Activated CD8-positive, alpha-beta memory T cell treated with anti-CD3 and anti-CD28 coated beads for 4 hours (primary cell): ENCODE results near the gene SHBG.
"Not testable (repeated sequence)": the region's sequence is repeated elsewhere in the genome, so short reads cannot be mapped to it uniquely, and the experiment has no call there.

Source experiments
- DNase-seq, 2 donors: peaks; one replicate each; pipeline ENCODE4 v3.0.0-alpha.2; 2020; ENCODE audit warnings: low read depth in 2 of 2

SHBG gene

DNA sequence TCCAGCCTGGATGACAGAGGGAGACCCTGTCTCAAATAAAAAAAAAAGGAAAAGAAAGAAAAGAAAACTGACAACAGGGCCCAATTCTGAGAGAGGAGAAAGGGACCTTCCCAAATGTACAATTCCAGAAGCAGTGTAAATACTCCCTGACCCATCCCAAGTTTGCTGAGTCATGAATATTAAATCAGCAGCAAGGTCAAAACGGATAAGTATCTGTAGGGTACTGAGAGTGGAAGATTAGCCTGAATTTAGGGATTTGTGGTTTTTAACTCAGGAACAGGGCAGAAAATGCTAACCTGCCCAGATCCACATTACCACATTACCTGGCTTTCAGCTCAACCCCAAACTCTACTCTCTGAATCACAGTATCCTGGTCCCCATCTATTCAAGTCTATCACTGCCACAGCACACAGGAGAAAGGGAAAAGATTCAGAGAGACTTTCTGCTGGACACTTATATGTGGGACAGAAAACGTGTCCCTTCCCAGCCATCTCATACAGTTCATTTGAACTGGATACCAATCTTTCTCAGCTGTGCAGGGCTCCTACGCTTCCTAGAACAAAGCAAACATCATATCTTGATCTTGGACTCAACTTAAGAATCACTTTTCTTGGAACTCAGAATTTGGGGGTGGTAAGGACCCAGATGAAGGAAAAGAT lies 18.2 kb upstream of the SHBG start:
- DNase-seq, result no peak

DNA sequence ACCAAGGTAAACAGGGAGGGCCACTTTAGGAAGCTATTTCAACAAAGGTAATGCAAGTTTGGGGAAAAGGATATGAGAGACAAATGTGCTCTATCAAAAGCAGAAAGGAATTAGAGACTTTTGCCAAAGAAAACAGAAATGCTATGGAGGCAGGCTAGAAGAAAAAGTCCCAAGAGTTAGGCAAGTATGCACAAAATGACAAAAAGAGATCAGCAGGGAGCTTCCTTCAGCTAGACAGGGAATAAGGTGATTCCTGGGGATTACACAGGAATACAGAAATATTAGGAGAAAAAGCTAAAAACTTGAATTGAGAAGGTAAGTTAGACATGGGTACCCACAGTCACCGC lies 17.7 kb upstream of the SHBG start:
- DNase-seq, result no peak

DNA sequence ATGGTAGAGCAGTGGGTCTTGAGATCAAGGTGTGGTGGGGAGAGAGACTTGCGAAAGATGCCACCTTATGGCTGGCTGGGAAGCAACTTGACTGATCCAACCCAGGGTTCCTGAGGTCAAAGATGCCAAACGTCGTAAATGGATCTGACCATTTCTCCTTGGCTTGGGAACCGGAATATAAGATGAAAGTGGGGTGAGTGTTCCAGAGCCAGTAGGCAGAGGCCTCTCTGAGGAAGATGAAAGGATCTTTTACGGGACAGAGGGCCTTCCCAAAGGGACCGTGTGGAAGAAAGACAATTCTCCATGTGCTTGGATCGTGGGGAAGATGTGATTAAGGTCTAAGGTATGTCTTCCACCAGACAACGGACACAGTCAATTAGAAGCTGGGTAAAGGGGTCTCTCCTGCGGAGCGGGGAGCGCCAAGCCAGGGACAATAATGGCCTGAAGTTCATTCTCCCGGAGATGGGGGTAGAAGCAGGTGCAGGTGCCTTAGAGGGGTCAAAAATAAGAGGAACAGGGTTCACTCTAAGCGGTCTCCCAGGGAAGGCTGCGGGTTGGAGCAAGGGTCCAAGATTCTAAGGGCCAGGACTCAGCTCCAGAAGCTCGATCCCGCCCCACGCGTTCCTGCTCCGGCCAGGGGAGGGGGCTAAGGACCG lies 16.0 kb upstream of the SHBG start:
- no peak for DNase-seq

DNA sequence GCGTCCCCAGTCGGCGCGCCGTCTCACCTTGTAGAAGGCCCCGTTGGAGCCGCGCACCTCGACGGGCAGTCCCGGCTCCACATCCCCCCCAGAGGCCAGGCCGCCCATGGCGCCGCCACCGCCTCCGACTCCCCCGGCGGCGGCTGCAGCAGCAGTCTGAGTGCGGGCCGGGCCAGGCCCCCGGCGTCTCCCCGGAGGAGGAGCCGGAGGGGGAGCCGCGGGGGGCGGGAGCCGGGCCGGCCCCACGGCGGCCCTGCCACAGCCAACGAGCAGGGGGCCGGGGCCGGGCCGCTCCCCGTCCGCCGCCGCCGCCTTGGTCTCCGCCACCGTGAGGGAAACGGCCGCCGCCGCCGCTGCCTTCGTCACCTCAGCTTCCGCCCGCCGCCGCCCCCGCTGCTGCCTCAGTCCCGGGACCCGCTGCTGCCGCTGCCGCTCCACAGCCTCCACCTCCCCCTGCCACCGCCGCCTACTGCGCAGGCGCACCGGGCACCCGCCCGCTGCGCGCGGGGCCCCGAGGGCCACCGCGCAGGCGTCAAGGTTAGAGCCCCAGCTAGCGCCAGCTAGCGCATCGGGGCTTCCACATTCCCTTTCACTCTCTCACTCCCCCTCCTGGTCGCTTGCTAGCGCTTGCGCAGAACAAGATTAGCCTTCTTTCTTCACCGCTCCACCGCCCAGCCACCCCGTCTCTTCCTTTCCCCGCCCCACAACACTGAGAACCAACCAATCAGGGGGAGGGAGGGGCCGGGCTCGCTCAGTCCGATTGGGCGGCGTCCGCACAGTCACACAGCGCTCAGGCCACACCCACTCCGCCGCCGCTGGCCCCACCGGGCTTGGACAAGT lies 15.3 kb upstream of the SHBG start, which contains the start of gene FXR2:
Gene FXR2, minus strand, starts transcription at position 473 of the 840 bp plus-strand sequence. Its CDS starts 365 bp downstream, at position 108.
- peak; percentile 97 to 99 for DNase-seq

DNA sequence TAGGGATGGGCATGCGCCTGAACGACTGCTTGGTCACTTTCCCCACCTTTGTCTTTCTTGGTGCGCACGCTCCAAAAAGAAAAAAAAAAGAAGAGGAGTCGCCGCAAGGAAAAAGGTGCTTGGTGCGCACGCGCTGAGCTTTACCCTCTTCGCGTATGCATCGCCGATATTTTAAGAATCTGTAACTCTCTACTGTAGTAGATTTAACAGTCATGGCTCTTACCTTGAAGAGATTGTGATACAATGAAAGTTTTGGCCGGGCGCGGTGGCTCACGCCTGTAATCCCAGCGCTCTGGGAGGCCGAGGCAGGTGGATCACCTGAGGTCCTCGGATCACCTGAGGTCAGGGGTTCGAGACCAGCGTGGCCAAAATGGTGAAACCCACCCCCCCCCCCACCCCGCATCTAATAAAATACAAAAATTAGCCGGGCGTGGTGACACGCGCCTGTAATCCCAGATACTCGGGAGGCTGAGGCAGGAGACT lies 14.6 kb upstream of the SHBG start:
- no peak for DNase-seq

GRCh38 chr17:7618608-7619007 lies 11.3 kb upstream of the SHBG start:
- no peak for DNase-seq

DNA sequence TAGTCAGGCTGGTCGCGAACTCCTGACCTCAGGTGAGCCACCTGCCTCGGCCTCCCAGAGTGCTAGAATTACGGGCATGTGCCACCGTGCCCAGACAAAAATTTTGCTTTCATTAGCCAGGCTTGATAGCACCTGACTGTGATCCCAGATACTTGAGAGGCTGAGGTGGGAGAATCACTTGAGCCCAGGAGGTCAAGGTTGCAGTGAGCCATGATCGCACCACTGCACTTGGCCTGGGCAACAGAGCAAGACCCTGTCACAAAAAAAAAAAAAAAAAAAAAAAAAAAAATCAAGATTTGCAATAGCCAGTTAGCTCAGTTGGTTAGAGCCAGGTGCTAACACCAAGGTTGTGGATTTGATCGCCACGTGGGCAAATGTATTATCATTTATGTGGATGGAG lies 9.1 kb upstream of the SHBG start:
- no peak for DNase-seq

DNA sequence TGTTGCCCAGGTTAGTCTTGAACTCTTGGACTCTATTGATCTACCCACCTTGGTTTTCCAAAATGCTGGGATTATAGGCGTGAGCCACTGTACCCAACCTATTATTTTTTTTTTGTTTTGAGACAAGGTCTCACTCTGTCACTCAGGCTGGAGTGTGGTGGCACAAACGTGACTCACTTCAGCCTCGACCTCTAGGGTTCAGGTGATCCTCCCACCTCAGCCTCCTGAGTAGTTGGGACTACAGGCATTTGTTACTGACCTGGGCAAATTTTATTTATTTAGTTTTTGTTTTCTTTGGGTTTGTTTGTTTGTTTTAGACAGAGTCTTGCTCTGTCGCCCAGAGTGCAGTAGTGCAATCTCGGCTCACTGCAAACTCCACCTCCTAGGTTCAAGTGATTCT lies 6.3 kb upstream of the SHBG start:
- DNase-seq, result no peak

DNA sequence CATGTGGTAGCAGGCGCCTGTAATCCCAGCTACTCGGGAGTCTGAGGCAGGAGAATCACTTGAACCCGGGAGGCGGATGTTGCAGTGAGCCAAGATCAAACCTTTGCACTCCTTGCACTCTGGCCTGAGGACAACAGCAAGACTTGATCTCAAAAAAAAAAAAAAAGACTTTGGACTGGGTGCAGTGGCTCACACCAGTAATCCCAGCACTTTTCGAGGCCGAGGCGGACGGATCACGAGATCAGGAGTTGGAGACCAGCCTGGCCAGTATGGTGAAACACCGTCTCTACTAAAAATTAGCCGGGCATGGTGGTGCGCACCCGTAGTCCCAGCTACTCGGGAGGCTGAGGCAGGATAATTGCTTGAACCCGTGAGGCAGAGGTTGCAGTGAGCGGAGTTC lies 4.2 kb upstream of the SHBG start:
- DNase-seq, result not testable (repeated sequence)

DNA sequence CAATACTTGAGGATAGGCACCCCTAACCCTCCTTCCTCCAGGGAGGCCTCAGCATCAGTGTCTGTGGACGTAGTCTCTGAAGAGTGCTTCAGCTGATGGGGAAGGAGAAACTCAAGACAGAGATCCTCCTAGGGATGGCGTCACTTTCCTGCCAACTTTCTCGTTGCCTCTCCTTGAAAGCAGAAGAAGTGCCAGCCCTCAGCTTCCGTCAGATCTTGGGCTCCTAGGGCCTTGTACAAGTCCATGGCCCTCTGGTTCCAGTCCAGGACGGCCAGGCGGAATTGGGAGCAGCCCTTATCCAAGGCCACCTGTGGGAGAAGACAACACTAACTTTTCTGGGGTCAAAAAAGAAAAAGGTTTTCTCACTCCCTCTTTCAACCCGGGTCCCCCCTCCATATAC lies 3.6 kb upstream of the SHBG start:
- DNase-seq, result no peak

- no peak for DNase-seq
Observed at GRCh38 chr17:7626956-7627249, 3.0 kb upstream of the SHBG start.

DNA sequence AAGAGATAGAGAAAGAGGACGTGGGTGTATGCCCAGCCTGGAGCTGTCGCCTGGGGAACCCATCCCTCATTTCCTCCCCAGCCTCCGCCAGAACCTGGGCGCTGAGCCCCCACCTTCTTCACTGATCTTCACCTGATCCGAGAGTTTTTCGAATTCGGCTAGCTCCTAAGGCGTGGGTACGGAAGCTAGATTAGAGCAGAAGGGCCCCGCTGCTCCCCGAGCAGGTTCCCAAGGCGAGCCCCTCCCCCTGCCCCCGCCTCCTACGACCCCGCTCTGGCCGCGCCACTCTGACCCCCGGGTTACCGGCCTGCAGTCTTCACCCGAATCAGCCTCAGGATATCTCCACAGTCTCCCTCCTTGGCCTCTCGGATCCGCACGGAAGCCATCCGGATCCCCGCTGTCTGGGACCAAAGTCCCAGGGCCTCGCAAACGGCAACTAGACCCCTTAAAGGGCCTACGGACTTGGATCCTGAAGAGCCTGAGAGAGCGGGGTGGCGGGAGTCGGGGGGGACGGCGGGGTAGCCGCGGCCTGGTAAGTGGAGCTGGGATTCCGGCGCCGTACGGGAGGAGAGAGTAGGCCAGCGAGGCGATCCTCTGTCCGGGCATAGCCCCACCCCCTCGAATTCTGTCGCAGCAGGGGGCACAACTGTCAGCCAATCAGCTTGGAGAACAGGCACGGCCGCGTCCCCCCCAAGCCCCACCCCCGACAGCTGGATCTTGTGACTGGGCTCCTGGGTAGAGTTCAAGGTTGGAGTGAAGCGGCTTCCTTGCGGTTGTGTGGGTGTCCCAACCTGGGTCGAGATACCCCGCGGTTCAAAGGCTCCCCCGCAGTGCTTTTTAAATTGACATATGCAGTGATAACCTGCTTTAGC lies 2.4 kb upstream of the SHBG start, which contains the start of gene SAT2:
Gene SAT2, minus strand, starts transcription at position 572 of the 872 bp plus-strand sequence. Its CDS starts 186 bp downstream, at position 386.
- DNase-seq, result peak; percentile 80

DNA sequence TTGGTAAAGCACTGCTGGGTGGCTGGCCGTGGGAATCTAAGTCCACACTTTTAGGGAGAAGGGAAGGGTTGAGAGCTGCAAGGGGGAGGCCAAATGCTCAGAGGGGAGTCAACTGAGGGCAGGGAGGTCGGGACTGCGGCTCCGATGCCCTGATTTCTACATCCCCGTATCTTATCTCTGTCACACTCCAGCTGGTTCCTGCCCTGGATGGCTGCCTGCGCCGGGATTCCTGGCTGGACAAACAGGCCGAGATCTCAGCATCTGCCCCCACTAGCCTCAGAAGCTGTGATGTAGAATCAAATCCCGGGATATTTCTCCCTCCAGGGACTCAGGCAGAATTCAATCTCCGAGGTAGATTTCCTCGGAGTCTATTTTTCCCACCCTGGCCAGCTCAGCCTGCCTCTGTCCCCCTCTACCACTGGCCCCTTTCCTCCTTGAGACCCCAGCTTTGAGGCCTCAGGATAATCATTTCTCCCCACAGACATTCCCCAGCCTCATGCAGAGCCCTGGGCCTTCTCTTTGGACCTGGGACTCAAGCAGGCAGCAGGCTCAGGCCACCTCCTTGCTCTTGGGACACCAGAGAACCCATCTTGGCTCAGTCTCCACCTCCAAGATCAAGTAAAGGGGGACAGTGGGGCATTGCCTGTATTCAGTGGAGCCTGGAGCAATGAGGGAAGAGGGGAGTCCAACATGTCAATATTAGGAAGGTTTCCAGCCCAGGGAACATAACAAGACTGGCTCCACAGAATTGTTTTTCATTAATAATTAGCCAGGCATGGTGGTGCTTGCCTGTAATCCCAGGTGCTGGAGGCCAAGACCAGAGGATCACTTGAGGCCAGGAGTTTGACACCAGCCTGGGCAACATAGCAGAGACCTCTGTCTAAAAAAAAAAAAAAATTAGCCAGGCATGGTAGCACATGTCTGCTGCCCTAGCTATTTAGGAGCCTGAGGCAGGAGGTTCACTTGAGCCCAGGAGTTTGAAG lies 1.8 kb downstream of the SHBG start:
- DNase-seq, result no peak

GRCh38 chr17:7632492-7632894 lies 2.6 kb downstream of the SHBG start:
- DNase-seq, result no peak

DNA sequence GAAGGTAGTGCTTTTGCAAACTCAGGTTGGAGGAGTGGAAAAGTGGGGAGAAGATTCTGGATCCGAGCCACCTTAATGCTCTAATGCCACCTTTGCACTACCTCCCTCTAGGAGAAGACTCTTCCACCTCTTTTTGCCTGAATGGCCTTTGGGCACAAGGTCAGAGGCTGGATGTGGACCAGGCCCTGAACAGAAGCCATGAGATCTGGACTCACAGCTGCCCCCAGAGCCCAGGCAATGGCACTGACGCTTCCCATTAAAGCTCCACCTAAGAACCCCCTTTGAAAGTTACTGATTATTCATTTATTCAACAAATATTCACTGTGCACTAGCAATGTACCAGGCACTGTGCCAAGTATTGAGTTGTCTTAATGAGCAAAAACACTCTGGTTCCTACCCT lies 3.2 kb downstream of the SHBG start:
- DNase-seq, result no peak

DNA sequence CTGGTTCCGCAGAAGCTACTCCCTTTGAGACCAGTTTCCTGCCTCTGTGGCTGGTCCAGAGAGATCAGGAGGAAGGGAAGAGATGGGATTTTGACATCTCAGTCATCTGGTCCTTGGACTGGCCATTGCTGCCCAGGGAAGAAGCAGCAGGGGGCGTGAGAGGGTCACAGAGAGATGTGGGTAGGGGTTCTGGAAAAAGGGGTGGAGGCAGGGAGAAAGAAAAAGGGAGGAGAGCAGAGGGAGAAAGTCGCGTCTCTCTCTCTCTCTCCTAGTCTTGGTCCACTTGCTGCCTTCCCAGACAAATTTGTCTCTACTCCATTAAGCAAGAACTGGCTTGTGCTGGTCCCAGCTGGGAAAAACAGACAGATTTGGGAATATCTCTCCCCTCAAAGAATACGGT lies 4.4 kb downstream of the SHBG start:
- DNase-seq, result no peak

- no peak for DNase-seq
Observed at GRCh38 chr17:7636163-7636562, 6.2 kb downstream of the SHBG start.

GRCh38 chr17:7640783-7641182 lies 10.8 kb downstream of the SHBG start:
- no peak for DNase-seq

GRCh38 chr17:7641635-7642034 lies 11.7 kb downstream of the SHBG start:
- DNase-seq, result not testable (repeated sequence)

DNA sequence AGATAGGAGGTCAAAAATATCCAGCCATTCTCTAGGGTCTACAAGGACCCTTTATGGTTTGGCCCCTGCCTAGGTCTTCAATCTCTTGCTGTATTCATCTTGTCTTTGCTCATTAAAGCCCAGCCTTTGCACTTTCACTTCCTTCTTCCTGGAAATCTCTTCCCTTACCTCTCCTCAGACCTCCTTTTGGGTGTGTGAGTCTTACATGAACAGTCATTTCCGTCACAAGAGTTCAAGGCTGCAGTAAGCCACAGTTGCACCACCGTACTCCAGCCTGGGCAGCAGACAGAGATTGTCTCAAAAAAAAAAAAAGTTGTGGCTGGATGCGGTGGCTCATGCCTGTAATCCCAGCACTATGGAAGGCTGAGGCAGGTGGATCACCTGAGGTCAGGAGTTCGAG lies 14.8 kb downstream of the SHBG start:
- no peak for DNase-seq

DNA sequence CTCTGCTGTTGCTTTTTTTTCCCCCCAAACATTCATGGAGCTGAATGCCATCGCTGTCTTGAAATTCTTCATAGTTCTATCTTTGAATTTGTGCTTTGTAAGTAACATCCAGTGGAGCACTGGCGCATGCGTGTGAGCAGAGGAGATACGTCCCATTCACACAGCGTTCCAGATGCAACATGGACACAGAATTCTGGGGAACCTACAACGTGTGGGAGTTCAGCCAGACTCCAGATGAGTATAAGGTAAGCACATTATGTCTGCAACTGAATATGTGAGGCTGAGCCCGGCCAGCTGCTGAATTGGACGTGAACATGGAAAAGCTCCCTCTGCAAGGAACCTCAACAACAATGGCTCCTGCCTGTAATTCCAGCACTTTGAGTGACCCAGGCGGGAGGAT lies 16.5 kb downstream of the SHBG start:
- no peak for DNase-seq
